ENCODE measurements around the gene OLIG1.

- TF ChIP-seq POLR2AphosphoS5 (IDR thresholded peaks at IDR 0.05), result no peak
- no peak for TF ChIP-seq POLR2A (IDR thresholded peaks at IDR 0.05)
- TF ChIP-seq CTCF (IDR thresholded peaks at IDR 0.05 in 8 of 11, conservative IDR thresholded peaks at IDR 0.05 in 3 of 11), result no peak
Measured at GRCh38 chr21:33067043-33067442, 2.9 kb upstream of the OLIG1 start.

All from spleen (tissue), 7 donors.